Neutrophil (primary cell): ENCODE results near the gene TXN.

Experiments used
- H3K27ac ChIP-seq: fragments of 200-600 bp; sonication (generic); 2 replicates; pipeline ENCODE4 v1.5.1; 2016; ENCODE audit warnings: mild to moderate bottlenecking, moderate library complexity
- H3K27me3 ChIP-seq: fragments of 200-600 bp; sonication (generic); 2 replicates; pipeline ENCODE4 v1.6.0; 2016; ENCODE audit warnings: mild to moderate bottlenecking
- H3K36me3 ChIP-seq: fragments of 200-600 bp; sonication (generic); 2 replicates; pipeline ENCODE4 v1.5.1; 2017
- H3K4me1 ChIP-seq, 2 experiments: fragments of 200-600 bp in 1 of 2; sonication (generic) in 1 of 2; 1 replicate in 1 of 2; 2 replicates in 1 of 2; pipeline versions ENCODE4 v1.5.1 to v1.6.1; 2013 to 2016; ENCODE audit warnings: low read depth in 1 of 2, low read length in 1 of 2, mild to moderate bottlenecking in 1 of 2, moderate library complexity in 1 of 2; ENCODE audit not compliant: control insufficient read depth in 1 of 2, insufficient read depth in 1 of 2
- H3K4me3 ChIP-seq, 2 experiments: fragments of 200-600 bp in 1 of 2; sonication (generic) in 1 of 2; 1 replicate in 1 of 2; 2 replicates in 1 of 2; pipeline ENCODE4 v1.5.1; 2013 to 2016; ENCODE audit warnings: low read depth in 1 of 2, low read length in 1 of 2, mild to moderate bottlenecking in 1 of 2, moderate library complexity in 1 of 2
- H3K9me3 ChIP-seq: fragments of 200-600 bp; sonication (generic); 2 replicates; pipeline ENCODE4 v1.5.1; 2016
- TF ChIP-seq, protein P1 (sequence below): fragments of 200-600 bp; sonication (generic); IDR thresholded peaks from 2 replicates; pipeline ENCODE4 v1.5.1; 2016; ENCODE audit warnings: antibody characterized with exemption

Gene TXN

DNA sequence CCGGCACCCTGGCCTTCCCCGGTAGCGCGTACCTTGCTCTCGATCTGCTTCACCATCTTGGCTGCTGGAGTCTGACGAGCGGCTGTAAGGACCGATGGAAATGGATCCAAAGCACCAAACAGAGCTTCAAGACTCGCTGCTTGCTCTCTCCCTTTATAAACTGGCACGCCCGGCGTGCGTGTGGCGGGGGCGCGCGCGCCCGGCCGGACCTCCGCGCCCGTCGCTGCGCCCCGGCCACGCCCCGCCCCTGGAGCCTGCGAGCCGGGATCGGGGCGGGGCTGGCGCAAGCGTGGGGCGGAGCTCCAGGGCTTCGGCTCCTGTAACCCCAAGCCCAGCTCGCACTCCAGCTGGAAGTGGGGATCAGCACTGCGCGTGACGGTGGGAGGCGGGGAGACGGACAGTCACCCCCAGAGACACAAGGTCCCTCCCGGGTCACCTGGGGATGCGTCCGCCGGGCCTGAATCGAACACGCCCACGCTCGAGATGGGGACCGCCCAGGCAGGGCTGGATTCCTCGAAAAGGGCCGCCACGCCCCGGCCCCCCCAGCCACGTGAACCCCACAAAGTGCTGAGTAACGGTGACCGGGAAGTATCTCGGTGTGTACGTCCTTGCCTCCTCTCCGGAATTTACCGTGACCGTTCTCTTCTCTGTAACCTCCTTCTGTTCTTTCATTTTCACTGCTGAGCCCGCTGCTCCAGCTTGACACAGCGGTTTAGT is at the start of gene TXN:
TSS of gene TXN (minus strand) at position 128 of the 717 bp plus-strand sequence. CDS start at position 56, 72 bp downstream.
- H3K36me3 ChIP-seq: no peaks in the 10 kb centered on the region
- H3K27ac ChIP-seq: peak within 1 kb of the TSS; percentile 95
- TF ChIP-seq, protein P1, sequence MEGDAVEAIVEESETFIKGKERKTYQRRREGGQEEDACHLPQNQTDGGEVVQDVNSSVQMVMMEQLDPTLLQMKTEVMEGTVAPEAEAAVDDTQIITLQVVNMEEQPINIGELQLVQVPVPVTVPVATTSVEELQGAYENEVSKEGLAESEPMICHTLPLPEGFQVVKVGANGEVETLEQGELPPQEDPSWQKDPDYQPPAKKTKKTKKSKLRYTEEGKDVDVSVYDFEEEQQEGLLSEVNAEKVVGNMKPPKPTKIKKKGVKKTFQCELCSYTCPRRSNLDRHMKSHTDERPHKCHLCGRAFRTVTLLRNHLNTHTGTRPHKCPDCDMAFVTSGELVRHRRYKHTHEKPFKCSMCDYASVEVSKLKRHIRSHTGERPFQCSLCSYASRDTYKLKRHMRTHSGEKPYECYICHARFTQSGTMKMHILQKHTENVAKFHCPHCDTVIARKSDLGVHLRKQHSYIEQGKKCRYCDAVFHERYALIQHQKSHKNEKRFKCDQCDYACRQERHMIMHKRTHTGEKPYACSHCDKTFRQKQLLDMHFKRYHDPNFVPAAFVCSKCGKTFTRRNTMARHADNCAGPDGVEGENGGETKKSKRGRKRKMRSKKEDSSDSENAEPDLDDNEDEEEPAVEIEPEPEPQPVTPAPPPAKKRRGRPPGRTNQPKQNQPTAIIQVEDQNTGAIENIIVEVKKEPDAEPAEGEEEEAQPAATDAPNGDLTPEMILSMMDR: no peak
- H3K9me3 ChIP-seq: no peaks in the 10 kb centered on the region
- H3K4me1 ChIP-seq: peaks cover 46 to 61% of the 10 kb centered on the region in 2 experiments
- H3K27me3 ChIP-seq: no peaks in the 10 kb centered on the region
- H3K4me3 ChIP-seq: peak within 1 kb of the TSS; percentile 94

DNA sequence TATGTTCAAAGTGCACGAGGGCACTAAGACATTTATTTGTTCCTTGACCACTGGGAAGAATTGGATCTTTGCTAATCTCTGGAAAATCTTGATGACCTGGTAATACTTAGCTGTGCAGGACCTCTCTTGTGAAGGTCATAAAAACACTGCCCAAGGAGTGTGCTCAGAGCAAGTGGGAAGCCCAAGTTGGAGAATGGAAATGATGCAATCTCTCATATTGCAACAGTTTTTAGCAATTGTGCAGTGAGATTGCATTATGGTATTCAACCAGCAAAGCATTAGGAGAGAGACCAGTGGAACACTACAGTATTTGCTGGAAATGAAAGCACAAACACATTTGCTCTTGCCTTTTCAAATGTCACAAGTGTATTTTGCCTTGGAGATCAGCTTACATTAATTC is 46.8 kb upstream of the TXN start:
- H3K36me3 ChIP-seq: no peaks in the 10 kb centered on the region
- no peaks in the 10 kb centered on the region for H3K27me3 ChIP-seq
- TF ChIP-seq, protein P1: no peak
- H3K9me3 ChIP-seq: no peaks in the 10 kb centered on the region
- peak overlapping the region; percentile 76 for H3K27ac ChIP-seq
- peaks cover 55 to 61% of the 10 kb centered on the region in 2 experiments for H3K4me1 ChIP-seq
- H3K4me3 ChIP-seq: peak overlapping the region; percentile 10 to 30

DNA sequence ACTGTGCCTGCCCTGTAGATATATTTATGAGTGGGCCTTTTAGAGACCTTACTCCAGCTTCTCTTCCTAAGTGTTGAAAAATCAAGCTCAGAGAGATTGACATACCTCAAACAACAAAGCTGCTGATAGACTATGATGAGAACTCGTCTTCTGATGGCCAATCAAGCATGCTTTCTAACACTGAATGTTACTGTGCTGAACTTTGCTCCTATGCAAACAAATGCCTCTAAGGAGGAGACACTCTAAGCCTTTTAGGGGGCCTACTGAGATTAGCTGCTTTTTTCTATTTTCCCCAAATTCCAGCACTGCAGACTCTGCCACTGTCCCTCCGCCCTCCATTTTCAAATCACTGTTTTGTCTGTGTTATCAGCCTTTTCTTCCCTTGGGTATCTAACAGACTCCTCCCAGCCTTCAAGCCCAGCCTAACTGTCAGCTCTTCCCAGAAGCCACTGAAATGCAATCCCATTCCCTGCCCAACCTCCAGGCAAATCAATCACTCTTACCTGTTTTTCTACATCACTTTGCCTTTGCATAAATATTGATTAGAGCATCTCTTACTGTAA is 41.8 kb upstream of the TXN start:
- H3K4me1 ChIP-seq: peaks cover 25 to 32% of the 10 kb centered on the region in 2 experiments
- H3K9me3 ChIP-seq: no peaks in the 10 kb centered on the region
- TF ChIP-seq, protein P1: no peak
- no peaks in the 10 kb centered on the region for H3K36me3 ChIP-seq
- H3K4me3 ChIP-seq: no peak overlapping the region
- peak overlapping the region; percentile 13 for H3K27ac ChIP-seq
- no peaks in the 10 kb centered on the region for H3K27me3 ChIP-seq

DNA sequence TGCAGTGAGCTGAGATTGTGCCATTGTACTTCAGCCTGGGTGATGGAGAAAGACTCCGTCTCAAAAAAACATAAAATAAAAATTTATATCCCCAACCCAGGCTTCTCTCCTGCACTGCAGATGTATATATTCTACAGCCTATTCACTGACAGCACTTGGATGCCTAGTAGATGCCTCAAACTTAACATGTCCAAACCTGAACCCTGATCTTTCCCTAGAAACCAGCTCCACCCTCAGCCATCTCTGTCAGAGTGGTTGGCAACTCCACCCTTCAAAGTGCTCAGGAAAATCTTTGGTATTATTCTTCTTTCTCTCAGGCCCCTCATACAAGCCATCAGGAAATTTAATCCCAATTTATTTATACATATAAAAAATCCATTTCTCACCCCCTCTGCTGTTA is 36.9 kb upstream of the TXN start:
- TF ChIP-seq, protein P1: no peak
- Histone ChIP-seq H3K9me3 (no peaks in the 10 kb centered on the region), H3K27me3 (no peaks in the 10 kb centered on the region), H3K27ac (no peak overlapping the region), H3K4me3 (no peak overlapping the region), H3K4me1 (peaks cover 28 to 30% of the 10 kb centered on the region in 2 experiments), H3K36me3 (no peaks in the 10 kb centered on the region)

DNA sequence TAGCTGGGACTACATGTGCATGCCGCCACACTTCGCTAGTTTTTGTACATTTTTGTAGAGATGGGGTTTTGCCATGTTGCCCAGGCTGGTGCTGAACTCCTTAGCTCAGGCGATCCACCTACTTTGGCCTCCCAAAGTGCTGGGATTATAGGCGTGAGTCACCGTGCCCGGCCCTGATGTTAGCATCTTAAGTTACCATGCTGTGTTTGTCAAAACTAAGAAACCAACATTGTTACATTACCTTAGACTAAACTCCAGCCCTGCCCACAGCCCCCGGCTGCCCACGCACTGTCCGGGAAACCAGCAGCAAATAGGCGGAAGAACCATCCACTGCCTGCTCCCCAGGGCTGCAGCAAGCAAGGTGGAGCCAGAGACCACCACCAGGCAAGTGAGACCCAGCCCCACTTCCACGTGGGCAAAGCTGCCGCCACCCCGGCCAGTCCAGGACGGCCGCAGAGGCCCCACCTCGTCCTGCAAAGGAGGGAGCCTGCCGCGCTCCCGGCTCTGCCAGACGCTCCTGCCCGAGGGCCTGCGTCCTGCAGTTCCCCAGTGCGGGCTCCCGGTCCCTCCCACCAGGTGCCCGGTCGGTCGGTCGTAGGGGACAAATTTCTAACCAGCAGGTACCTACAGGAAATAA is 35.7 kb upstream of the TXN start:
- Histone ChIP-seq H3K27ac (no peak overlapping the region), H3K4me3 (no peak overlapping the region), H3K9me3 (no peaks in the 10 kb centered on the region), H3K4me1 (peaks cover 38 to 41% of the 10 kb centered on the region in 2 experiments), H3K36me3 (no peaks in the 10 kb centered on the region), H3K27me3 (no peaks in the 10 kb centered on the region)
- TF ChIP-seq, protein P1: no peak
